OCI-LY1 (cell line): ENCODE measurements around the gene CCNB3.

Source experiments
- H2AFZ ChIP-seq: fragments of 200-600 bp; sonication (generic), shearing (Covaris generic); 2 replicates; pipeline ENCODE4 v1.6.0; 2014; ENCODE audit warnings: antibody characterized with exemption, mild to moderate bottlenecking, low read length
- H3F3A ChIP-seq: fragments of 200-600 bp; sonication (generic), shearing (Covaris generic); 2 replicates; pipeline ENCODE4 v1.6.0; 2014; ENCODE audit warnings: mild to moderate bottlenecking, antibody characterized with exemption, low read length, moderate library complexity; ENCODE audit not compliant: insufficient read depth
- H3K27ac ChIP-seq: fragments of 200-600 bp; sonication (generic); 2 replicates; pipeline ENCODE4 v1.5.1; 2014; ENCODE audit warnings: low read length, mixed run types, mild to moderate bottlenecking, low read depth; ENCODE audit not compliant: poor library complexity, severe bottlenecking
- H3K27me3 ChIP-seq: fragments of 200-600 bp; sonication (generic); 2 replicates; pipeline ENCODE4 v1.6.0; 2014; ENCODE audit warnings: antibody characterized with exemption, mild to moderate bottlenecking, low read length, moderate library complexity; ENCODE audit not compliant: insufficient read depth
- H3K36me3 ChIP-seq: fragments of 200-600 bp; sonication (generic); 2 replicates; pipeline ENCODE4 v1.6.1; 2014; ENCODE audit warnings: mild to moderate bottlenecking, antibody characterized with exemption, low read length, moderate library complexity, mixed read lengths; ENCODE audit not compliant: insufficient read depth
- H3K4me1 ChIP-seq: fragments of 200-600 bp; sonication (generic); 2 replicates; pipeline ENCODE4 v1.5.1; 2014; ENCODE audit warnings: mild to moderate bottlenecking, low read length, moderate library complexity; ENCODE audit not compliant: insufficient read depth, severe bottlenecking
- H3K4me2 ChIP-seq: fragments of 200-600 bp; sonication (generic), shearing (Covaris generic); 2 replicates; pipeline ENCODE4 v1.6.1; 2014; ENCODE audit warnings: low read length
- H3K4me3 ChIP-seq: fragments of 200-600 bp; sonication (generic); 2 replicates; pipeline ENCODE4 v1.5.1; 2014; ENCODE audit warnings: low read length, low read depth, mild to moderate bottlenecking, mixed read lengths; ENCODE audit not compliant: poor library complexity, severe bottlenecking
- H3K79me2 ChIP-seq: fragments of 200-600 bp; shearing (Covaris generic); 2 replicates; pipeline ENCODE4 v1.6.1; 2016; ENCODE audit warnings: mixed run types, low read length, mixed read lengths; ENCODE audit not compliant: insufficient read depth
- H3K9ac ChIP-seq: fragments of 200-600 bp; sonication (generic), shearing (Covaris generic); 2 replicates; pipeline ENCODE4 v1.6.1; 2014; ENCODE audit warnings: mild to moderate bottlenecking, low read length, mixed read lengths
- H3K9me2 ChIP-seq: fragments of 200-600 bp; sonication (generic), shearing (Covaris generic); 2 replicates; pipeline ENCODE4 v1.6.1; 2014; ENCODE audit warnings: low read depth, mild to moderate bottlenecking, low read length, mixed read lengths
- H3K9me3 ChIP-seq: fragments of 200-600 bp; shearing (Covaris generic); 2 replicates; pipeline ENCODE4 v1.6.1; 2014; ENCODE audit warnings: low read length, mixed read lengths
- H4K20me1 ChIP-seq: fragments of 200-600 bp; sonication (generic), shearing (Covaris generic); 2 replicates; pipeline ENCODE4 v1.6.0; 2016; ENCODE audit warnings: mild to moderate bottlenecking, low read length; ENCODE audit not compliant: insufficient read depth
- CTCF ChIP-seq: fragments of 200-600 bp; sonication (generic), shearing (Covaris generic); IDR thresholded peaks from 2 replicates; pipeline ENCODE4 v1.5.1; 2017; ENCODE audit warnings: mild to moderate bottlenecking, antibody characterized with exemption, low read length, moderate library complexity, mixed read lengths
- EZH2 ChIP-seq: fragments of 200-600 bp; sonication (generic), shearing (Covaris generic); IDR thresholded peaks from 2 replicates; pipeline ENCODE4 v1.8.0; 2017; ENCODE audit warnings: borderline replicate concordance, mixed run types, mild to moderate bottlenecking, antibody characterized with exemption, low read length, moderate library complexity, mixed read lengths

CCNB3 gene

GRCh38 chrX:50200907-50201306 is 3.7 kb upstream of the CCNB3 start, which contains the start of gene AKAP4:
Gene AKAP4 (minus strand): TSS chrX:50201007. CDS start chrX:50200889, 118 bp downstream.
- no peaks in the 10 kb centered on the region for H3F3A ChIP-seq
- H3K36me3 ChIP-seq: no peaks in the 10 kb centered on the region
- H2AFZ ChIP-seq: no peak within 1 kb of the TSS
- no peaks in the 10 kb centered on the region for H3K9me3 ChIP-seq
- no peaks in the 10 kb centered on the region for H3K9me2 ChIP-seq
- H3K4me3 ChIP-seq: no peak within 1 kb of the TSS
- no peak within 1 kb of the TSS for H3K9ac ChIP-seq
- no peak within 1 kb of the TSS for H3K4me2 ChIP-seq
- TF ChIP-seq EZH2 (no peak), CTCF (no peak)
- H3K79me2 ChIP-seq: no peaks in the 10 kb centered on the region
- no peaks in the 10 kb centered on the region for H4K20me1 ChIP-seq
- no peak within 1 kb of the TSS for H3K27ac ChIP-seq
- H3K27me3 ChIP-seq: no peaks in the 10 kb centered on the region
- peaks cover 6% of the 10 kb centered on the region for H3K4me1 ChIP-seq

- Histone ChIP-seq H2AFZ (no peak overlapping the region), H3K9me2 (no peaks in the 10 kb centered on the region), H3K9ac (no peak overlapping the region), H3K27me3 (no peaks in the 10 kb centered on the region), H3K4me2 (no peak overlapping the region), H3K4me3 (no peak overlapping the region), H3K27ac (no peak overlapping the region), H3F3A (no peaks in the 10 kb centered on the region), H3K9me3 (no peaks in the 10 kb centered on the region), H3K4me1 (peaks cover 6% of the 10 kb centered on the region), H3K36me3 (no peaks in the 10 kb centered on the region), H4K20me1 (no peaks in the 10 kb centered on the region), H3K79me2 (no peaks in the 10 kb centered on the region)
- TF ChIP-seq EZH2: no peak
- TF ChIP-seq CTCF: no peak
These were observed 2.0 kb upstream of the CCNB3 start for GRCh38 chrX:50202539-50202938.

- Histone ChIP-seq H3K27me3 (no peaks in the 10 kb centered on the region), H3F3A (no peaks in the 10 kb centered on the region), H4K20me1 (no peaks in the 10 kb centered on the region), H3K4me2 (no peak overlapping the region), H3K27ac (no peak overlapping the region), H2AFZ (no peak overlapping the region), H3K4me1 (peaks cover 6% of the 10 kb centered on the region), H3K9ac (no peak overlapping the region), H3K36me3 (no peaks in the 10 kb centered on the region), H3K9me3 (no peaks in the 10 kb centered on the region), H3K9me2 (no peaks in the 10 kb centered on the region), H3K4me3 (no peak overlapping the region), H3K79me2 (no peaks in the 10 kb centered on the region)
- no peak for TF ChIP-seq CTCF
- TF ChIP-seq EZH2: no peak
These were observed 2.2 kb downstream of the CCNB3 start for GRCh38 chrX:50206753-50207152.
